Loucy (cell line): ENCODE measurements around the gene NEK4.

Experiments used
- H2AFZ ChIP-seq: fragments of 200-600 bp; sonication (generic); 2 replicates; pipeline ENCODE4 v1.6.0; 2016; ENCODE audit warnings: antibody characterized with exemption, mild to moderate bottlenecking, low read length, moderate library complexity
- H3F3A ChIP-seq: fragments of 200-600 bp; 2 replicates; pipeline ENCODE4 v1.6.0; 2016; ENCODE audit warnings: antibody characterized with exemption, low read depth, mild to moderate bottlenecking
- H3K27me3 ChIP-seq: fragments of 200-600 bp; sonication (generic); 2 replicates; pipeline ENCODE4 v1.6.1; 2014; ENCODE audit warnings: low read length, mild to moderate bottlenecking; ENCODE audit not compliant: insufficient read depth, poor library complexity, severe bottlenecking
- H3K36me3 ChIP-seq: fragments of 200-600 bp; sonication (generic); 2 replicates; pipeline ENCODE4 v1.6.1; 2016; ENCODE audit warnings: low read length; ENCODE audit not compliant: insufficient read depth
- H3K4me1 ChIP-seq: fragments of 200-600 bp; sonication (generic); 2 replicates; pipeline ENCODE4 v1.5.1; 2014; ENCODE audit warnings: low read length, mild to moderate bottlenecking; ENCODE audit not compliant: insufficient read depth, poor library complexity, severe bottlenecking
- H3K4me2 ChIP-seq: fragments of 200-600 bp; sonication (generic); 2 replicates; pipeline ENCODE4 v1.6.0; 2014; ENCODE audit warnings: antibody characterized with exemption, low read length, low read depth, mild to moderate bottlenecking; ENCODE audit not compliant: poor library complexity, severe bottlenecking
- H3K4me3 ChIP-seq: fragments of 200-600 bp; sonication (generic); 2 replicates; pipeline ENCODE4 v1.5.1; 2014; ENCODE audit warnings: low read length, mild to moderate bottlenecking, mixed read lengths; ENCODE audit not compliant: poor library complexity, severe bottlenecking
- H3K79me2 ChIP-seq: fragments of 200-600 bp; sonication (generic); 2 replicates; pipeline ENCODE4 v1.6.1; 2014; ENCODE audit warnings: low read length; ENCODE audit not compliant: insufficient read depth
- H3K9ac ChIP-seq: fragments of 200-600 bp; sonication (generic); 2 replicates; pipeline ENCODE4 v1.6.0; 2014; ENCODE audit warnings: mild to moderate bottlenecking, low read depth, low read length, moderate library complexity; ENCODE audit not compliant: poor library complexity, severe bottlenecking
- H3K9me2 ChIP-seq: fragments of 200-600 bp; sonication (generic); replicated peaks from 2 replicates; pipeline ENCODE4 v1.6.1; 2016; ENCODE audit warnings: low read depth, low read length, mixed read lengths
- H3K9me3 ChIP-seq: fragments of 200-600 bp; sonication (generic); 2 replicates; pipeline ENCODE4 v1.6.1; 2014; ENCODE audit warnings: mild to moderate bottlenecking, antibody characterized with exemption, low read length, low read depth; ENCODE audit not compliant: insufficient read depth
- H4K20me1 ChIP-seq: fragments of 200-600 bp; sonication (generic); 2 replicates; pipeline ENCODE4 v1.6.0; 2014; ENCODE audit warnings: antibody characterized with exemption, low read length, mild to moderate bottlenecking; ENCODE audit not compliant: insufficient read depth, poor library complexity, severe bottlenecking
- CTCF ChIP-seq: fragments of 200-600 bp; sonication (generic); conservative IDR thresholded peaks from 2 replicates; pipeline ENCODE4 v1.5.1; 2014; ENCODE audit warnings: mild to moderate bottlenecking, antibody characterized with exemption, low read length
- EZH2phosphoT487 ChIP-seq: fragments of 200-600 bp; IDR thresholded peaks from 2 replicates; pipeline ENCODE4 v1.6.1; 2018; ENCODE audit warnings: antibody characterized with exemption, mild to moderate bottlenecking, moderate library complexity, borderline replicate concordance

NEK4 gene

GRCh38 chr3:52779837-52780585, 9.3 kb upstream of the NEK4 start:
- Histone ChIP-seq H3K4me2 (no peak overlapping the region), H4K20me1 (no peaks in the 10 kb centered on the region), H3K36me3 (no peaks in the 10 kb centered on the region), H3K27me3 (no peaks in the 10 kb centered on the region), H3K9ac (no peak overlapping the region), H3K9me2 (no peaks in the 10 kb centered on the region), H2AFZ (no peak overlapping the region), H3K9me3 (no peaks in the 10 kb centered on the region), H3K4me1 (no peaks in the 10 kb centered on the region), H3F3A (no peaks in the 10 kb centered on the region), H3K79me2 (no peaks in the 10 kb centered on the region), H3K4me3 (no peak overlapping the region)
- TF ChIP-seq EZH2phosphoT487: no peak
- no peak for TF ChIP-seq CTCF

GRCh38 chr3:52779011-52779836, 8.5 kb upstream of the NEK4 start:
- no peaks in the 10 kb centered on the region for H3K9me2 ChIP-seq
- no peaks in the 10 kb centered on the region for H4K20me1 ChIP-seq
- H3F3A ChIP-seq: no peaks in the 10 kb centered on the region
- H3K27me3 ChIP-seq: no peaks in the 10 kb centered on the region
- no peaks in the 10 kb centered on the region for H3K36me3 ChIP-seq
- H3K79me2 ChIP-seq: no peaks in the 10 kb centered on the region
- H3K4me1 ChIP-seq: no peaks in the 10 kb centered on the region
- H2AFZ ChIP-seq: no peak overlapping the region
- no peak overlapping the region for H3K9ac ChIP-seq
- H3K4me3 ChIP-seq: no peak overlapping the region
- H3K4me2 ChIP-seq: no peak overlapping the region
- TF ChIP-seq EZH2phosphoT487 (no peak), CTCF (no peak)
- no peaks in the 10 kb centered on the region for H3K9me3 ChIP-seq

- H3K36me3 ChIP-seq: no peaks in the 10 kb centered on the region
- H3K4me2 ChIP-seq: peak overlapping the region; percentile 8
- H3K4me3 ChIP-seq: no peak overlapping the region
- H3F3A ChIP-seq: no peaks in the 10 kb centered on the region
- no peak overlapping the region for H2AFZ ChIP-seq
- no peak overlapping the region for H3K9ac ChIP-seq
- H3K9me3 ChIP-seq: no peaks in the 10 kb centered on the region
- no peaks in the 10 kb centered on the region for H4K20me1 ChIP-seq
- no peaks in the 10 kb centered on the region for H3K27me3 ChIP-seq
- H3K79me2 ChIP-seq: no peaks in the 10 kb centered on the region
- no peaks in the 10 kb centered on the region for H3K4me1 ChIP-seq
- TF ChIP-seq EZH2phosphoT487 (no peak), CTCF (no peak)
- no peaks in the 10 kb centered on the region for H3K9me2 ChIP-seq
These were observed 7.4 kb upstream of the NEK4 start for GRCh38 chr3:52777959-52778805.
